PC-9 (cell line): ENCODE data around the gene ZBTB21.

Source experiments
- EZH2 ChIP-seq: fragments of 200-600 bp; sonication (generic); IDR thresholded peaks from 2 replicates; pipeline ENCODE4 v1.8.0; 2017; ENCODE audit warnings: antibody characterized with exemption, low read depth
- TF ChIP-seq, protein P1 (sequence below): fragments of 200-600 bp; sonication (generic); conservative IDR thresholded peaks from 2 replicates; pipeline ENCODE4 v1.6.1; 2017; ENCODE audit warnings: mixed run types, antibody characterized with exemption, mild to moderate bottlenecking, moderate library complexity

DNA sequence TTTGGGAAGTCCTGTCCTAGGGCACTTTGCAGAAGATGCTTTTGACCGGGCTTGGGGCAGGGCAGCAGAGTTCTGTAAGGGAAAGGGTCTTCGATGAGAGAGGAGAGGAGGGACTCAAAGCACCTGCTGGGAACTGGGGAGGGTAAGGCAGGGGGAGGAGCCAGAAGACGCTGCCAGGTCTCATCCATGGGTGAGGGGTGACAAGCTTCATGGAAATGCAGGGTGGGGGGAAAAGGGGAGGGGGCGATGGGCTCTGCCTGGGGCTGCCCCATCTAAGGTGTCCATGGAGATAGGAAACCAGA is 35.5 kb downstream of the ZBTB21 start:
- TF ChIP-seq, protein P1, sequence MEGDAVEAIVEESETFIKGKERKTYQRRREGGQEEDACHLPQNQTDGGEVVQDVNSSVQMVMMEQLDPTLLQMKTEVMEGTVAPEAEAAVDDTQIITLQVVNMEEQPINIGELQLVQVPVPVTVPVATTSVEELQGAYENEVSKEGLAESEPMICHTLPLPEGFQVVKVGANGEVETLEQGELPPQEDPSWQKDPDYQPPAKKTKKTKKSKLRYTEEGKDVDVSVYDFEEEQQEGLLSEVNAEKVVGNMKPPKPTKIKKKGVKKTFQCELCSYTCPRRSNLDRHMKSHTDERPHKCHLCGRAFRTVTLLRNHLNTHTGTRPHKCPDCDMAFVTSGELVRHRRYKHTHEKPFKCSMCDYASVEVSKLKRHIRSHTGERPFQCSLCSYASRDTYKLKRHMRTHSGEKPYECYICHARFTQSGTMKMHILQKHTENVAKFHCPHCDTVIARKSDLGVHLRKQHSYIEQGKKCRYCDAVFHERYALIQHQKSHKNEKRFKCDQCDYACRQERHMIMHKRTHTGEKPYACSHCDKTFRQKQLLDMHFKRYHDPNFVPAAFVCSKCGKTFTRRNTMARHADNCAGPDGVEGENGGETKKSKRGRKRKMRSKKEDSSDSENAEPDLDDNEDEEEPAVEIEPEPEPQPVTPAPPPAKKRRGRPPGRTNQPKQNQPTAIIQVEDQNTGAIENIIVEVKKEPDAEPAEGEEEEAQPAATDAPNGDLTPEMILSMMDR = no peak
- TF ChIP-seq EZH2 = no peak
